GM23338 (cell line): ENCODE results near the gene PRELID1. TPM values are rescaled to one million over a fixed set of nuclear protein-coding genes. Genes with fewer than 3 reads are reported as not detected.
A peak's percentile ranks its signal among the peaks of the same experiment; 100 is the strongest.

Source experiments
- ATAC-seq: fragments of 200-7000 bp; cut with Tn5 transposase; 3 replicates; pipeline ENCODE4 v1.9.1; 2020
- DNase-seq: peaks from one replicate; pipeline ENCODE4 v3.0.0-alpha.2; 2015; ENCODE audit warnings: low spot score
- H2AFZ ChIP-seq: fragments of 200-600 bp; sonication (generic); 2 replicates; pipeline ENCODE4 v1.8.0; 2016; ENCODE audit warnings: antibody characterized with exemption, mild to moderate bottlenecking, moderate library complexity
- H3F3A ChIP-seq: fragments of 200-600 bp; sonication (generic); replicated peaks from 2 replicates; pipeline ENCODE4 v1.8.0; 2017; ENCODE audit warnings: antibody characterized with exemption, mixed run types, low read depth
- H3K27ac ChIP-seq: fragments of 200-600 bp; sonication (generic); 2 replicates; pipeline ENCODE4 v1.6.1; 2016; ENCODE audit warnings: low read depth
- H3K27me3 ChIP-seq: fragments of 200-600 bp; sonication (generic); 2 replicates; pipeline ENCODE4 v1.8.0; 2016; ENCODE audit warnings: mild to moderate bottlenecking, mixed run types, moderate library complexity; ENCODE audit not compliant: insufficient read depth
- H3K36me3 ChIP-seq: fragments of 200-600 bp; sonication (generic); 2 replicates; pipeline ENCODE4 v1.8.0; 2016; ENCODE audit warnings: mild to moderate bottlenecking; ENCODE audit not compliant: insufficient read depth
- H3K4me1 ChIP-seq: fragments of 200-600 bp; sonication (generic); 2 replicates; pipeline ENCODE4 v1.8.0; 2016; ENCODE audit warnings: mild to moderate bottlenecking, moderate library complexity; ENCODE audit not compliant: insufficient read depth
- H3K4me2 ChIP-seq: fragments of 200-600 bp; sonication (generic); 2 replicates; pipeline ENCODE4 v1.7.1; 2017; ENCODE audit warnings: mixed run types
- H3K4me3 ChIP-seq: fragments of 200-600 bp; sonication (generic); 2 replicates; pipeline ENCODE4 v1.6.1; 2016; ENCODE audit warnings: mixed run types
- H3K79me2 ChIP-seq: fragments of 200-600 bp; sonication (generic); replicated peaks from 2 replicates; pipeline ENCODE4 v1.8.0; 2017; ENCODE audit warnings: mild to moderate bottlenecking; ENCODE audit not compliant: insufficient read depth
- H3K9me2 ChIP-seq: fragments of 200-600 bp; sonication (generic); 2 replicates; pipeline ENCODE4 v1.8.0; 2017; ENCODE audit not compliant: insufficient read depth
- H4K20me1 ChIP-seq: fragments of 200-600 bp; sonication (generic); replicated peaks from 2 replicates; pipeline ENCODE4 v1.8.0; 2017; ENCODE audit warnings: mild to moderate bottlenecking; ENCODE audit not compliant: insufficient read depth
- H3K27ac Mint-ChIP-seq: 2 replicates; pipeline ENCODE4 v1.8.0; 2020; ENCODE audit warnings: inconsistent platforms, mild to moderate bottlenecking, moderate library complexity, mixed read lengths
- H3K27me3 Mint-ChIP-seq: 3 replicates; pipeline ENCODE4 v1.8.0; 2022; ENCODE audit warnings: low read depth, mild to moderate bottlenecking, moderate library complexity, mixed read lengths, inconsistent platforms; ENCODE audit not compliant: insufficient read depth, poor library complexity
- H3K36me3 Mint-ChIP-seq: 3 replicates; pipeline ENCODE4 v1.8.0; 2021; ENCODE audit warnings: low read depth, mild to moderate bottlenecking, inconsistent platforms, moderate library complexity, mixed read lengths
- H3K4me1 Mint-ChIP-seq: 3 replicates; pipeline ENCODE4 v1.8.0; 2020; ENCODE audit warnings: mild to moderate bottlenecking, inconsistent platforms, mixed read lengths
- H3K4me3 Mint-ChIP-seq: 3 replicates; pipeline ENCODE4 v1.8.0; 2021; ENCODE audit warnings: moderate library complexity, mild to moderate bottlenecking, inconsistent platforms, mixed read lengths
- H3K9me3 Mint-ChIP-seq: 3 replicates; pipeline ENCODE4 v1.8.0; 2020; ENCODE audit warnings: moderate library complexity, mild to moderate bottlenecking, inconsistent platforms, mixed read lengths
- CREB1 ChIP-seq: fragments of 250-450 bp; sonication (Bioruptor Pico); IDR thresholded peaks from 2 replicates; pipeline ENCODE4 v1.5.0; 2020; ENCODE audit warnings: low read depth, mild to moderate bottlenecking, moderate library complexity
- CTCF ChIP-seq, 2 experiments: fragments of 200-600 bp in 1 of 2; sonication (generic) in 1 of 2; conservative IDR thresholded peaks; 2 replicates each; pipeline versions ENCODE4 v1.5.1 to v1.6.1; 2016 to 2017; ENCODE audit warnings: antibody characterized with exemption in 2 of 2, low read depth in 2 of 2, mild to moderate bottlenecking in 2 of 2, moderate library complexity in 1 of 2
- ETS1 ChIP-seq: IDR thresholded peaks from 2 replicates; pipeline ENCODE4 v1.6.1; 2016; ENCODE audit warnings: antibody characterized with exemption
- EZH2 ChIP-seq: fragments of 200-600 bp; sonication (generic); IDR thresholded peaks from one replicate; pipeline ENCODE4 v1.8.0; 2017; ENCODE audit warnings: antibody characterized with exemption, mild to moderate bottlenecking, low read depth; ENCODE audit not compliant: unreplicated experiment
- EZH2phosphoT487 ChIP-seq: fragments of 200-600 bp; sonication (generic); IDR thresholded peaks from one replicate; pipeline ENCODE4 v1.8.1; 2018; ENCODE audit warnings: antibody characterized with exemption; ENCODE audit not compliant: unreplicated experiment
- JUNB ChIP-seq: IDR thresholded peaks from one replicate; pipeline ENCODE4 v1.6.1; 2016; ENCODE audit warnings: antibody characterized with exemption; ENCODE audit not compliant: unreplicated experiment
- NANOG ChIP-seq: IDR thresholded peaks from 2 replicates; pipeline ENCODE4 v1.6.1; 2016; ENCODE audit warnings: antibody characterized with exemption, borderline replicate concordance
- POLR2AphosphoS5 ChIP-seq: IDR thresholded peaks from 2 replicates; pipeline ENCODE4 v1.6.1; 2016; ENCODE audit warnings: antibody characterized with exemption, low read depth
- REST ChIP-seq: IDR thresholded peaks from one replicate; pipeline ENCODE4 v1.6.1; 2018; ENCODE audit warnings: antibody characterized with exemption; ENCODE audit not compliant: unreplicated experiment
- STAT1 ChIP-seq: IDR thresholded peaks from one replicate; pipeline ENCODE4 v1.6.1; 2016; ENCODE audit warnings: antibody characterized with exemption; ENCODE audit not compliant: unreplicated experiment
- ZNF114 ChIP-seq: fragments of 250-450 bp; sonication (Bioruptor Pico); IDR thresholded peaks from 2 replicates; pipeline ENCODE4 v1.5.0; 2020; ENCODE audit warnings: mild to moderate bottlenecking, moderate library complexity
- ZNF331 ChIP-seq: fragments of 250-450 bp; sonication (Bioruptor Pico); IDR thresholded peaks from 2 replicates; pipeline ENCODE4 v1.5.0; 2020; ENCODE audit warnings: low read depth, mild to moderate bottlenecking, moderate library complexity
- ZNF462 ChIP-seq: fragments of 250-450 bp; sonication (Bioruptor Pico); IDR thresholded peaks from 2 replicates; pipeline ENCODE4 v1.5.0; 2020; ENCODE audit warnings: mild to moderate bottlenecking, moderate library complexity
- polyA plus RNA-seq: library from polyadenylated mRNA; unstranded; fragments of >200 nt; fragmentation: Nextera tagmentation; extraction: Ambion mirVana; gene quantifications from 2 replicates; pipeline ENCODE4 v1.2.1, GENCODE V29; 2016
- total RNA-seq: library from RNA; depleted of rRNA; stranded (reverse); fragments of >200 nt; shearing (Covaris generic); gene quantifications from 2 replicates; pipeline ENCODE4 v1.2.3, GENCODE V29; 2014

The PRELID1 gene
- total and polyA plus RNA-seq, 2 experiments from 2014 or later = 328 to 349 TPM

GRCh38 chr5:177296581-177296980 is 7.0 kb upstream of the PRELID1 start:
- no peaks in the 10 kb centered on the region; the same call in 2 of the 3 replicates for H3K9me3 Mint-ChIP-seq
- H3K4me1 ChIP-seq = peaks cover 31% of the 10 kb centered on the region
- H3K4me3 Mint-ChIP-seq = no peak overlapping the region
- H2AFZ ChIP-seq = no peak overlapping the region
- H3K4me2 ChIP-seq = no peak overlapping the region
- peaks cover 33% of the 10 kb centered on the region for H3K27me3 Mint-ChIP-seq
- TF ChIP-seq CREB1 (CRISPR knock-in tag) (no peak), POLR2AphosphoS5 (no peak), ZNF331 (no peak), REST (no peak), ETS1 (no peak), STAT1 (no peak), ZNF462 (CRISPR knock-in tag) (no peak), JUNB (no peak), ZNF114 (CRISPR knock-in tag) (no peak), EZH2phosphoT487 (no peak), NANOG (no peak), EZH2 (no peak), CTCF (conservative IDR thresholded peaks at IDR 0.05; ENCODE audit: low read depth in 2 of 2) (no peak)
- peaks cover 44% of the 10 kb centered on the region for H3F3A ChIP-seq
- H3K9me2 ChIP-seq = no peaks in the 10 kb centered on the region
- H3K79me2 ChIP-seq = peaks cover 13% of the 10 kb centered on the region; the same call in 1 of the 2 replicates
- H3K27me3 ChIP-seq = no peaks in the 10 kb centered on the region
- H3K27ac ChIP-seq = peak overlapping the region; percentile 53
- H3K4me1 Mint-ChIP-seq = peaks cover 50% of the 10 kb centered on the region
- peak overlapping the region; percentile 57 for H3K27ac Mint-ChIP-seq
- no peak overlapping the region for H3K4me3 ChIP-seq
- peaks cover 41% of the 10 kb centered on the region for H3K36me3 ChIP-seq
- no peak for DNase-seq
- peaks cover 80% of the 10 kb centered on the region for H3K36me3 Mint-ChIP-seq
- peaks cover 44% of the 10 kb centered on the region for H4K20me1 ChIP-seq
- no peak for ATAC-seq
